Neutrophil (primary cell): ENCODE results near the gene LDHB.

ENCODE experiments used
- H3K27ac ChIP-seq: fragments of 200-600 bp; sonication (generic); 2 replicates; pipeline ENCODE4 v1.5.1; 2016; ENCODE audit warnings: mild to moderate bottlenecking, moderate library complexity
- H3K27me3 ChIP-seq: fragments of 200-600 bp; sonication (generic); 2 replicates; pipeline ENCODE4 v1.6.0; 2016; ENCODE audit warnings: mild to moderate bottlenecking
- H3K36me3 ChIP-seq: fragments of 200-600 bp; sonication (generic); 2 replicates; pipeline ENCODE4 v1.5.1; 2017
- H3K4me1 ChIP-seq, 2 experiments: fragments of 200-600 bp in 1 of 2; sonication (generic) in 1 of 2; 1 replicate in 1 of 2; 2 replicates in 1 of 2; pipeline versions ENCODE4 v1.5.1 to v1.6.1; 2013 to 2016; ENCODE audit warnings: low read depth in 1 of 2, low read length in 1 of 2, mild to moderate bottlenecking in 1 of 2, moderate library complexity in 1 of 2; ENCODE audit not compliant: control insufficient read depth in 1 of 2, insufficient read depth in 1 of 2
- H3K4me3 ChIP-seq, 2 experiments: fragments of 200-600 bp in 1 of 2; sonication (generic) in 1 of 2; 1 replicate in 1 of 2; 2 replicates in 1 of 2; pipeline ENCODE4 v1.5.1; 2013 to 2016; ENCODE audit warnings: low read depth in 1 of 2, low read length in 1 of 2, mild to moderate bottlenecking in 1 of 2, moderate library complexity in 1 of 2
- H3K9me3 ChIP-seq: fragments of 200-600 bp; sonication (generic); 2 replicates; pipeline ENCODE4 v1.5.1; 2016
- CTCF ChIP-seq: fragments of 200-600 bp; sonication (generic); IDR thresholded peaks from 2 replicates; pipeline ENCODE4 v1.5.1; 2016; ENCODE audit warnings: antibody characterized with exemption

LDHB gene

GRCh38 chr12:21656905-21657325 lies 727 bp downstream of the LDHB start:
- Histone ChIP-seq H3K4me3 (peak overlapping the region; percentile 56 to 60), H3K4me1 (peaks cover 13 to 27% of the 10 kb centered on the region in 2 experiments)
- TF ChIP-seq CTCF, result no peak

GRCh38 chr12:21655591-21655990 lies 2.1 kb downstream of the LDHB start:
- Histone ChIP-seq H3K4me1 (peaks cover 13 to 27% of the 10 kb centered on the region in 2 experiments), H3K27ac (no peak overlapping the region), H3K4me3 (no peak overlapping the region), H3K36me3 (no peaks in the 10 kb centered on the region), H3K27me3 (peaks cover 29% of the 10 kb centered on the region), H3K9me3 (no peaks in the 10 kb centered on the region)
- TF ChIP-seq CTCF, result no peak

More at GRCh38 chr12:21656905-21657325, 727 bp downstream of the LDHB start:
- Histone ChIP-seq H3K36me3 (no peaks in the 10 kb centered on the region), H3K27me3 (peaks cover 29% of the 10 kb centered on the region), H3K9me3 (no peaks in the 10 kb centered on the region), H3K27ac (no peak overlapping the region)

- no peaks in the 10 kb centered on the region for H3K36me3 ChIP-seq
- no peaks in the 10 kb centered on the region for H3K9me3 ChIP-seq
- no peak for TF ChIP-seq CTCF
- no peak overlapping the region for H3K4me3 ChIP-seq
- H3K27ac ChIP-seq, result no peak overlapping the region
- H3K4me1 ChIP-seq, result peaks cover 5 to 16% of the 10 kb centered on the region in 2 experiments
- peaks cover under 1% of the 10 kb centered on the region for H3K27me3 ChIP-seq
Observed at GRCh38 chr12:21651821-21652220, 5.8 kb downstream of the LDHB start.

GRCh38 chr12:21650997-21651396 lies 6.6 kb downstream of the LDHB start:
- no peak for TF ChIP-seq CTCF
- Histone ChIP-seq H3K4me1 (peaks cover 0 to 8% of the 10 kb centered on the region in 2 experiments), H3K4me3 (no peak overlapping the region), H3K36me3 (no peaks in the 10 kb centered on the region), H3K27me3 (no peaks in the 10 kb centered on the region), H3K9me3 (no peaks in the 10 kb centered on the region), H3K27ac (no peak overlapping the region)

GRCh38 chr12:21649034-21649433 lies 8.6 kb downstream of the LDHB start:
- Histone ChIP-seq H3K4me3 (no peak overlapping the region), H3K9me3 (no peaks in the 10 kb centered on the region), H3K27me3 (no peaks in the 10 kb centered on the region), H3K27ac (no peak overlapping the region), H3K4me1 (no peaks in the 10 kb centered on the region), H3K36me3 (no peaks in the 10 kb centered on the region)
- no peak for TF ChIP-seq CTCF

GRCh38 chr12:21648378-21648777 lies 9.3 kb downstream of the LDHB start:
- no peak overlapping the region for H3K4me3 ChIP-seq
- H3K36me3 ChIP-seq, result no peaks in the 10 kb centered on the region
- H3K27ac ChIP-seq, result no peak overlapping the region
- no peak for TF ChIP-seq CTCF
- no peaks in the 10 kb centered on the region for H3K9me3 ChIP-seq
- H3K27me3 ChIP-seq, result no peaks in the 10 kb centered on the region
- no peaks in the 10 kb centered on the region for H3K4me1 ChIP-seq
